ENCODE measurements around the gene HNRNPLL.

- TF ChIP-seq POLR2AphosphoS5 (IDR thresholded peaks at IDR 0.05; ENCODE audit: borderline replicate concordance, low read depth, low read length) (no peak), EZH2 (IDR thresholded peaks at IDR 0.05) (no peak), FOXP2 (optimal IDR thresholded peaks at IDR 0.05; ENCODE audit: control extremely low read depth, extremely low read length, insufficient read depth) (no peak)
Observed at GRCh38 chr2:38533180-38533579, 69.5 kb downstream of the HNRNPLL start.

Measured in SK-N-MC (cell line).